Measurements from ENCODE around the gene FOXC2.

- no peak for TF ChIP-seq ZNF484 (CRISPR knock-in tag; IDR thresholded peaks at IDR 0.05; ENCODE audit: borderline replicate concordance, low read depth)
- no peak for TF ChIP-seq NCOR1 (IDR thresholded peaks at IDR 0.05; ENCODE audit: borderline replicate concordance, low read length)
- TF ChIP-seq ZNF780A (CRISPR knock-in tag; IDR thresholded peaks at IDR 0.05), result no peak
- TF ChIP-seq POLR2A (IDR thresholded peaks at IDR 0.05; ENCODE audit: insufficient read depth in 1 of 2, low read depth in 2 of 2, low read length in 2 of 2), result no peak
- no peak for TF ChIP-seq ZNF274 (CRISPR knock-in tag; IDR thresholded peaks at IDR 0.05)
- TF ChIP-seq, protein P1, sequence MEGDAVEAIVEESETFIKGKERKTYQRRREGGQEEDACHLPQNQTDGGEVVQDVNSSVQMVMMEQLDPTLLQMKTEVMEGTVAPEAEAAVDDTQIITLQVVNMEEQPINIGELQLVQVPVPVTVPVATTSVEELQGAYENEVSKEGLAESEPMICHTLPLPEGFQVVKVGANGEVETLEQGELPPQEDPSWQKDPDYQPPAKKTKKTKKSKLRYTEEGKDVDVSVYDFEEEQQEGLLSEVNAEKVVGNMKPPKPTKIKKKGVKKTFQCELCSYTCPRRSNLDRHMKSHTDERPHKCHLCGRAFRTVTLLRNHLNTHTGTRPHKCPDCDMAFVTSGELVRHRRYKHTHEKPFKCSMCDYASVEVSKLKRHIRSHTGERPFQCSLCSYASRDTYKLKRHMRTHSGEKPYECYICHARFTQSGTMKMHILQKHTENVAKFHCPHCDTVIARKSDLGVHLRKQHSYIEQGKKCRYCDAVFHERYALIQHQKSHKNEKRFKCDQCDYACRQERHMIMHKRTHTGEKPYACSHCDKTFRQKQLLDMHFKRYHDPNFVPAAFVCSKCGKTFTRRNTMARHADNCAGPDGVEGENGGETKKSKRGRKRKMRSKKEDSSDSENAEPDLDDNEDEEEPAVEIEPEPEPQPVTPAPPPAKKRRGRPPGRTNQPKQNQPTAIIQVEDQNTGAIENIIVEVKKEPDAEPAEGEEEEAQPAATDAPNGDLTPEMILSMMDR (CRISPR knock-in tag; IDR thresholded peaks at IDR 0.05), result no peak
- no peak for TF ChIP-seq ZNF382 (CRISPR knock-in tag; IDR thresholded peaks at IDR 0.05; ENCODE audit: borderline replicate concordance)
Observed at GRCh38 chr16:86614699-86615098, 48.1 kb downstream of the FOXC2 start.
